Superior temporal gyrus (tissue), 1 donor: ENCODE results near the gene LIMS4.
"Not testable (repeated sequence)": the region's sequence is repeated elsewhere in the genome, so short reads cannot be mapped to it uniquely, and the experiment has no call there.

Source experiments
- DNase-seq: peaks from one replicate; pipeline ENCODE4 v3.0.0-alpha.2; 2016; ENCODE audit errors: extremely low spot score

LIMS4 gene, protein sequence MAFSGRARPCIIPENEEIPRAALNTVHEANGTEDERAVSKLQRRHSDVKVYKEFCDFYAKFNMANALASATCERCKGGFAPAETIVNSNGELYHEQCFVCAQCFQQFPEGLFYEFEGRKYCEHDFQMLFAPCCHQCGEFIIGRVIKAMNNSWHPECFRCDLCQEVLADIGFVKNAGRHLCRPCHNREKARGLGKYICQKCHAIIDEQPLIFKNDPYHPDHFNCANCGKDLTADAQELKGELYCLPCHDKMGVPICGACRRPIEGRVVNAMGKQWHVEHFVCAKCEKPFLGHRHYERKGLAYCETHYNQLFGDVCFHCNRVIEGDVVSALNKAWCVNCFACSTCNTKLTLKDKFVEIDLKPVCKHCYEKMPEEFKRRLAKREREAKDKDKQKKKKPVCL

DNA sequence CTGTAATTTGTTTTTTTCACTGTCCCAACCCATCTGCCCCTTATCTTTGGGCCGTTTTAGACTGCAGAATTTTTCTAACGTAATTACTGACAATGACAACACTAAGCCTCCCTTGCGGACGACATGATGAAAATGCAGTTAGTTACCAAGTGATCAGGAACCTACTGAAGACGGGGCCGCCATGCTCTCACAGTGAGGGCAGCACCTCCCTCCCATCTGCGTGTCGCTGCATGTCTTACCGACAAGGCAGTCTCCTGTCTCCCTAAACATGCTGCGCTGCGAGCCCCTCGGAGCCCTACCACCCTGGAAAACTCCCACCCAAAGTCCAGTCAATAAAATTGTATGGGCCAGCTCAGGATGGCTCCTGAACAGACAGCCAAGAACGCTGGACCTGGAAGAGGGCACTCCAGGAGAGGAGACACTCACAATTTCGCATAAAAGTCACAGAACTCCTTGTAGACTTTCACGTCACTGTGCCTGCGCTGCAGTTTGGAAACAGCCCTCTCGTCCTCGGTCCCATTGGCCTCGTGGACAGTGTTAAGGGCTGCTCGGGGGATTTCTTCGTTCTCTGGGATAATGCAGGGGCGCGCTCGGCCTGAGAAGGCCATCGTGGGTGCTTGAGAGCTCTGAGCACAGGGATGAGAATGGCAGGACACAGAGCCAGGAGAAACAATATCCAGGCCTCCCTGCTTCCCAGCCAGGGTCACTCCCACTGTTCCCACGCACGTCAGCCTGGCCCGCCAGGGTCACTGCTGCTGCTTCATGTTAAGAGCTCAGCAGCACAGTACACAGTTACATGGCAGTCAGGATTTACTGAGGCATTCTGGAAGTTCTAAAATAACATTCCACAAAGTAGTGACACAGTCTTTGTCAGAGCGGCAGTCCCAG lies at the start of gene LIMS4:
Gene LIMS4 (minus strand): TSS at position 646 of the 888 bp plus-strand sequence. CDS start 38 bp downstream, at position 608.
- not testable (repeated sequence) for DNase-seq

- not testable (repeated sequence) for DNase-seq
Observed at GRCh38 chr2:110499755-110500377, 27.2 kb upstream of the LIMS4 start.

DNA sequence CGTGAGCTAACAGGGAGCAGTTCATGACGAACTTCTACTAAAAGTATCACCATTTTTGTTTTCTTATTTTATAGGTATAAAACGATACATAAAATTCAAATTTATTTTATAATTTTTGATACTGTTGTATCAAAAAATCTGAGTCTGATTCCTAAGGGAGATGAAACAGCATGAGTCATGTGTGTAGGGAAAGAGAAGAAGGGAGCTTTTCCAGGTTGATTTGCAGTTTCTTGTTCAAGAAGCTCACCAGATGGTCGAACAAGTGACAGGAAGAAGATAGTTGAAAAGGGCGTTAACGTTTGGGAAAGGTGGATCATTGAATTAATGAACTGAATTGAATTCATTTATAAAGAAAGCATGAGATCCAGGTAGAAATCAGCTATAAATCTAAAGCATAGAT lies 23.4 kb upstream of the LIMS4 start:
- DNase-seq: not testable (repeated sequence)

DNA sequence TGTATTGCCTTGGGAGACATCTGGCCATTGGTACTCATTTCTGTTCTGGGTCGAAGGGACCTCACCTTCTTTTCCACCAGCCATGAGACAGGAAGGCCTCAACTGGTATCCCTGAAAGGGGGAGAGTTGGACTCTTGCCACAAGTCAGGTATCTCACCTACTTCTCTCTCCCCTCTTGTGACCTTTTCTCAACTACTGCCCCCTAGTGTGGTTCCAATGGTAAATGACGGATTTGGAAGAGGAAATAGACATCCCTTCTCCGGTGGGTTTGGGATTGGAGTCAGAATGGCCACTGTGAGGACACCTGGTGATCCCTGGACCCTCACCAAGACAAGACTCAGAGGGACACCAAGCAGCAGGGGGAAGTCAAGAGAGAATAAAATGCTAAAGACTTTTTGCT lies 21.9 kb upstream of the LIMS4 start:
- not testable (repeated sequence) for DNase-seq

GRCh38 chr2:110488991-110489390 lies 16.4 kb upstream of the LIMS4 start:
- DNase-seq: not testable (repeated sequence)

DNA sequence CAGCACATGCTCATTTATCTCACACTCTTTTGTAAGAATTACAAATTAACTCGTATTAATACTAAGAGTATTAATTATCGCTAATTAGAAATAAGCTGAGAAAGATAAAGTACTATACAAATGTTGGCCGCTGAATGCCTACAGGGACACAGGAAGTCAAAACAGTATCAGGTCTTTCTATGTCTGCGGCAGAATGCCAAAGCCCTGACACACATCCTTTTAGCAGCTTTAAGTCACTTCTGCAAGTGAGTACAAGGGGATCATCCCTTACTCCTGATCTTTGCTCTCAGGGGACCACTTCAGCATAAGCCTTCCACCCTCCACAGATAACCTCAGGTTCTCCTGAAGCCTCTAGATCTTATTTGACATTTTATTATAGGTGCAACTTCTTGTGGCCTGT lies 10.1 kb upstream of the LIMS4 start:
- DNase-seq: not testable (repeated sequence)

- DNase-seq: not testable (repeated sequence)
Observed at GRCh38 chr2:110481200-110481599, 8.6 kb upstream of the LIMS4 start.

- not testable (repeated sequence) for DNase-seq
Observed at GRCh38 chr2:110480084-110480483, 7.5 kb upstream of the LIMS4 start.

DNA sequence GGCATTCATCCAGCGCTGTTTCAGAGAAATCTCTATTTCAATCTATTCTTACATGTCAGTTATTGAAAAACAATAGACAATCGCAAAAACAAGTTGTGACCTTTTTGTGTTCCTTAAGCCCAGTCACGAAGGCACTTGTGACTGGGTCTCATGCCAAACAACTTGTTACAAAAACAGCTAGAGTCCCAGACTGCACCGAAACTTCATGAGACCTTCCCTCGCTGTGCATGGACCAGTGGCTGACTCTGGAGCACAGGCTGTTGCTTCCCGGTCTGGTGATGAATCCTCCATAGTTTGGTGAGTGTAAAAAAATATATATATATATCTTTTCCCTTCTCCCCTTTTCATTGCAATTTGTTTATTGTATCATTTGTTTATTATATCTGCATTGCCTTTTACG lies 4.8 kb upstream of the LIMS4 start:
- not testable (repeated sequence) for DNase-seq

DNA sequence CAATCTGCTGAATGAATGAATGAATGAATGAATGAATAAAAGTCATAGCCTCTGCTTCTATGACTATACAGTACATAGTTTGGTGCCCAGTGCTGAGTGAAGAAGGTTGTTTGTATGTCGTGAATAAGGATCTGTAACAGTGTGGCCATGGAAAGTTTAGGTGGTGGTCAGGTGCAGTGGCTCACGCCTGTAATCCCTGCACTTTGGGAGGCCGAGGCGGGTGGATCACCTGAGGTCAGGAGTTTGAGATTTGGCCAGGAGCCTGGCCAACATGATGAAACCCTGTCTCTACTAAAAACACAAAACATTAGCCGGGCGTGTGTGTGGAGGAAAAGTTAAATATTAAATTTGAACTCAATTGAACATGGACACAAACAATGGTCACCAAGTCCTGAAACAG lies 4.3 kb upstream of the LIMS4 start:
- DNase-seq: not testable (repeated sequence)

- not testable (repeated sequence) for DNase-seq
Observed at GRCh38 chr2:110475627-110476359, 3.2 kb upstream of the LIMS4 start.

GRCh38 chr2:110474898-110475297 lies 2.3 kb upstream of the LIMS4 start:
- DNase-seq: not testable (repeated sequence)

DNA sequence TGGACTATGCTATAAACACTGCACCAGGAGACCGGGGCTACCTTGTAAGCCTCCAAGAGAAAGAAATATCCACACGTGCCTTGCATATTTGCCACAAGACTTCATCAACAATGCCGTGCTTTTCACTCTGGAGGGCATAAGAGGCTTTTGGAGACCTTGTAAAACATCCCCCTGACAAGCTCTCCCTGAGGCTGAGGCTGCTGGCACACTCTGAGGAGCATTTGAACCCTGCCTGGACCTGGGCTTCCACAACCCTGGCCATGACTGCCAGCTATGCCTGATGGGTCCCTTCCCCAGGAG lies 393 bp upstream of the LIMS4 start:
- not testable (repeated sequence) for DNase-seq

GRCh38 chr2:110468921-110469320 lies 3.7 kb downstream of the LIMS4 start:
- not testable (repeated sequence) for DNase-seq

DNA sequence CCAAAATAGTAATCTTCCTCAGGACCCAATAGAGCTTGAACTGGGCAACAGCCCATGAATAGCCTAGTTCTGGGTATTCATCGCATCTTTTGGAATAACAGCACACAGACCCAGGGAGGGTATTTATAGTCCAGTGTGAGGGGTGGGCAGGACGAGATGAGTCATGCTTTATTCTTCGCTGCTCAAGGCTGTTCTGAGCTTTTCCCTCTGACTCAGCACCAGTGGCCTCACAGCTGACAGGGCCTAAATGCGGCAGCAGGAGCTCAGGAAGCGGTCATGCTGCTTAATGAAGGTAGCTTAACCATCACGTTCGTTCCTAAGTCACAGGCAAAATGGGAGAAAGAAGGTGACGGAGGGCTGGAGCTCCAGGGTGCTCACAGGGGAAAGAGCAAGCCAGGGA lies 7.3 kb downstream of the LIMS4 start:
- not testable (repeated sequence) for DNase-seq

GRCh38 chr2:110462458-110462857 lies 10.2 kb downstream of the LIMS4 start:
- DNase-seq: not testable (repeated sequence)

DNA sequence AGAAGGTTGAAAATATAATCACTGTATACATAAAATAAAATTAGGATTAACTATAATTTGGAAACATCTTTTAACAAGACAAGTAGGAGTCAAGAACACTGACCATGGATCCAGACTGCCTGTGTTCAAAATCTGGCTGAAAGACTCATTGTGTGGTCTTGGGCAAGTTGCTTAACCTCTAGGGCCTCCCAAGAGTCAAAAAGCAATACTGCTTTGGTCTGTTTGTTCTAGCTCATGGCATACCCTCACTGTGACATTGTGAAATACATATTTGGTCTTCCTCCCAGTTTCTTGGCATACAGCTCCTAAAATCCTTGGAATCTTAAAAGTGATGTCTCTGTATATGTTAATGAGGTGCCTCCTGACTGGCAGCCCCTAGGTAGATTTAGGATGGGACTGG lies 12.3 kb downstream of the LIMS4 start:
- DNase-seq: not testable (repeated sequence)

DNA sequence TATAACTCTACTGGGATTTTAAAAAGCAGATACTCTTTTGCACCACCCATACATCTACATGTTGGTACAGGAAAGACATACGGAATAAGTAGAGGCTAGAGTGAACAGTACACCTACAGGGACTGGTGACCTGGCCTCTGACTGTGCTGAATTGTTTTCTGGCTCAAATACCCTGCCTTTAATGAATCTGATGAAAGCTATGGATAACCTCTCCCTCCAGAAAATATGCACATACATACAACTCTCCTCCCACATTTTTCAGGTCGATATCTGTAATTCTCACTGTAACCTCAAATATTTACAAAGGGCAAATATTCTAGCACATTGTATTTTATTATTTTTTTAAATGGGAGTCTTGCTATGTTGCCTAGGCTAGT lies 15.4 kb downstream of the LIMS4 start:
- DNase-seq: not testable (repeated sequence)

DNA sequence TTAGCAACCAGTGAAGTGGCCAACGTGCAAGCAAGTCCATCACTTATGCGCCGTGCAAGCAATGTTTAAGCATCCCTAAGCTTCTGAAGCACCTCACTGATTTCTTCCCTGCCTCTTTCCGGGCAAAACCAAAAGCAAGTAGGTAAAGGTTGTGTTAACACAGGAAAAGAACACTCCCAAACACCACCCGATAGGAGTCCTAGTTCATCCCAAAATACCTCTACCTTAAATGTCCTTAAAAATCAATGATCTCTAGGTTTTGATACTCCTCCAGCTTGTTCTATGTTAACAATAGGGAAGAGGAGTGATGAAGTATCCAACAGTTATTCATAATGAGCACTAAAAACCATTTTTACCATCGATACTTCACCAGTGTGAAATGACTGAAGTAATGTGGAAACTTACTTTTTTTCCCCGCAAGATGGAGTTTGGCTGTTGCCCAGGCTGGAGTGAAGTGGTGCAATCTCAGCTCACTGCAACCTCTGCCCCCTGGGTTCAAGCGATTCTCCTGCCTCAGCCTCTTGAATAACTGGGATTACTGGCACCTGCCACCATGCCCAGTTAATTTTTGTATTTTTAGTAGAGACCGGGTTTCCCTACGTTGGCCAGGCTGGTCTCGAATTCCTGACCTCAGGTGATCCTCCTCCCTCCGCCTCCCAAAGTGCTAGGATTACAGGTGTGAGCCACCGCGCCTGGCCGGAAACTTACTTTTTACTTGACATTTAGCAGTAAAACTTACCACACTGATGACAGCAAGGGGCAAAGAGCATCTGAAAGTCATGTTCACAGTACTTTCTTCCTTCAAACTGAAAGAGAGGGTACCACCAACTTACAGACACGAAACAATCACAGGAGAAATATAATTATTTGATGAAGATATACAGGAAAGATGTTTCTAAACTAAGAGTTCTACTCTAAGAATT lies 16.1 kb downstream of the LIMS4 start:
- DNase-seq: not testable (repeated sequence)

- not testable (repeated sequence) for DNase-seq
Observed at GRCh38 chr2:110455080-110455670, 17.4 kb downstream of the LIMS4 start.
